Right atrium auricular region (tissue), 2 donors: Measurements from ENCODE around the gene C16orf90. TPM values are rescaled to one million over a fixed set of nuclear protein-coding genes. Genes with fewer than 3 reads are reported as not detected.
"Not testable (repeated sequence)": the region's sequence is repeated elsewhere in the genome, so short reads cannot be mapped to it uniquely, and the experiment has no call there.

Experiments used
- DNase-seq: peaks from one replicate; pipeline ENCODE4 v3.0.0-alpha.2; 2019; ENCODE audit warnings: low spot score
- H3K27ac ChIP-seq, 2 donors: fragments of 200-600 bp; sonication (generic); 1 replicate in 1 of 2; 2 replicates in 1 of 2; pipeline ENCODE4 v1.5.1; 2016 to 2019
- H3K27me3 ChIP-seq, 2 donors: fragments of 200-600 bp; sonication (generic); one replicate each; pipeline versions ENCODE4 v1.5.1 to v1.6.0; 2017 to 2019
- H3K36me3 ChIP-seq: fragments of 200-600 bp; sonication (generic); one replicate; pipeline ENCODE4 v1.5.1; 2016
- H3K4me1 ChIP-seq, 2 donors: fragments of 200-600 bp; sonication (generic); one replicate each; pipeline versions ENCODE4 v1.5.1 to v1.6.0; 2017 to 2019
- H3K4me3 ChIP-seq, 2 donors: fragments of 200-600 bp; sonication (generic); 1 replicate in 1 of 2; 2 replicates in 1 of 2; pipeline ENCODE4 v1.5.1; 2017 to 2019; ENCODE audit warnings: mild to moderate bottlenecking in 1 of 2, moderate library complexity in 1 of 2
- H3K9me3 ChIP-seq, 2 donors: fragments of 200-600 bp; sonication (generic); one replicate each; pipeline ENCODE4 v1.5.1; 2019
- CTCF ChIP-seq, 2 donors: fragments of 200-600 bp; sonication (generic); IDR thresholded peaks; one replicate each; pipeline ENCODE4 v1.5.1; 2019; ENCODE audit warnings: antibody characterized with exemption in 2 of 2
- total RNA-seq, 2 donors: library from RNA; depleted of rRNA; stranded (reverse); fragments of >200 nt; gene quantifications; one replicate each; pipeline ENCODE4 v1.1.0, GENCODE V29; 2016

C16orf90 gene
- total RNA-seq, 2 donors from 2014 or later: not detected

GRCh38 chr16:3501783-3502400 lies 6.6 kb upstream of the C16orf90 start:
- Histone ChIP-seq H3K36me3 (peaks cover 18% of the 10 kb centered on the region), H3K4me1 (peaks cover 0 to 16% of the 10 kb centered on the region in 2 donors), H3K9me3 (no peaks in the 10 kb centered on the region), H3K27ac (peak overlapping the region in 1 of 2 donors; percentile 78), H3K27me3 (no peaks in the 10 kb centered on the region), H3K4me3 (peak overlapping the region; percentile 52 to 80)
- no peak for DNase-seq
- no peak for TF ChIP-seq CTCF (IDR thresholded peaks at IDR 0.05)

- DNase-seq, H3K27me3 ChIP-seq, H3K9me3 ChIP-seq: not testable (repeated sequence)
- Histone ChIP-seq H3K36me3 (peaks cover 13% of the 10 kb centered on the region), H3K4me1 (peaks cover 0 to 16% of the 10 kb centered on the region in 2 donors), H3K27ac (peak overlapping the region; percentile 64 to 78), H3K4me3 (peak overlapping the region; percentile 52 to 80)
Measured at GRCh38 chr16:3501412-3501761, 6.1 kb upstream of the C16orf90 start.

- H3K27ac ChIP-seq: no peak overlapping the region
- DNase-seq: no peak
- H3K4me3 ChIP-seq: no peak overlapping the region
- H3K9me3 ChIP-seq: no peaks in the 10 kb centered on the region
- H3K4me1 ChIP-seq: peaks cover 0 to 16% of the 10 kb centered on the region in 2 donors
- TF ChIP-seq CTCF (IDR thresholded peaks at IDR 0.05): no peak
- H3K27me3 ChIP-seq: no peaks in the 10 kb centered on the region
- H3K36me3 ChIP-seq: no peaks in the 10 kb centered on the region
Measured at GRCh38 chr16:3498988-3499387, 3.7 kb upstream of the C16orf90 start.

GRCh38 chr16:3497771-3498170 lies 2.5 kb upstream of the C16orf90 start:
- Histone ChIP-seq H3K27me3 (no peaks in the 10 kb centered on the region), H3K9me3 (no peaks in the 10 kb centered on the region), H3K4me3 (no peak overlapping the region), H3K27ac (no peak overlapping the region), H3K4me1 (peaks cover 0 to 16% of the 10 kb centered on the region in 2 donors), H3K36me3 (no peaks in the 10 kb centered on the region)
- DNase-seq: no peak
- TF ChIP-seq CTCF (IDR thresholded peaks at IDR 0.05): no peak

GRCh38 chr16:3496386-3496785 lies 1.1 kb upstream of the C16orf90 start:
- TF ChIP-seq CTCF (IDR thresholded peaks at IDR 0.05): no peak
- Histone ChIP-seq H3K27me3 (no peaks in the 10 kb centered on the region), H3K4me1 (peaks cover 0 to 17% of the 10 kb centered on the region in 2 donors), H3K9me3 (no peaks in the 10 kb centered on the region), H3K36me3 (no peaks in the 10 kb centered on the region), H3K4me3 (no peak overlapping the region), H3K27ac (no peak overlapping the region)
- no peak for DNase-seq

GRCh38 chr16:3494386-3494973 lies 809 bp downstream of the C16orf90 start:
- no peaks in the 10 kb centered on the region for H3K36me3 ChIP-seq
- no peaks in the 10 kb centered on the region for H3K9me3 ChIP-seq
- no peak for DNase-seq
- no peaks in the 10 kb centered on the region for H3K27me3 ChIP-seq
- no peak overlapping the region for H3K27ac ChIP-seq
- no peak overlapping the region for H3K4me3 ChIP-seq
- TF ChIP-seq CTCF (IDR thresholded peaks at IDR 0.05): no peak
- H3K4me1 ChIP-seq: peaks cover 0 to 16% of the 10 kb centered on the region in 2 donors
